K562 (cell line): ENCODE measurements around the gene NUDT14. TPM values are rescaled to one million over a fixed set of nuclear protein-coding genes. Genes with fewer than 3 reads are reported as not detected.

Source experiments
- ATAC-seq: fragments of 200-7000 bp; cut with Tn5 transposase; 3 replicates; pipeline ENCODE4 v1.9.1; 2020; ENCODE audit warnings: moderate library complexity
- BruUV-seq: library from RNA; stranded (reverse); fragments of 400-500 nt; replicated peaks from 2 replicates; lab custom pipeline; 2021; lab: Mats Ljungman, UMichigan
- CTCF ChIA-PET: fragments of 300-600 bp; formaldehyde crosslinking; extraction: SDS; loops from one replicate; lab custom pipeline; 2021; ENCODE audit warnings: low intra/inter-chr PET ratio; lab: Yijun Ruan, JAX
- POLR2A ChIA-PET: fragments of 300-600, 350-650 bp; sonication (Branson Sonifier 250); formaldehyde crosslinking; extraction: SDS; loops from one replicate; lab custom pipeline; 2021; ENCODE audit warnings: antibody characterized with exemption, inconsistent platforms; lab: Yijun Ruan, JAX
- DNase-seq, 4 experiments: peaks; one replicate each; pipeline versions ENCODE4 v3.0.0 to v3.0.0-alpha.2; 2011 to 2018; ENCODE audit warnings: low spot score in 3 of 4, mixed read lengths in 3 of 4; ENCODE audit errors: extremely low read depth in 1 of 4
- FAIRE-seq: peaks from 2 replicates; lab custom pipeline; 2011; peaks lifted over from hg19 to GRCh38; lab: Jason Lieb, UNC
- H2AFZ ChIP-seq: 2 replicates; pipeline ENCODE4 v1.6.0; 2011; ENCODE audit warnings: low read depth, low read length, control low read depth, inconsistent platforms
- H3K27ac ChIP-seq: fragments of 200-600 bp; 3 replicates; pipeline ENCODE4 v1.8.0; 2011; ENCODE audit warnings: low read depth, mild to moderate bottlenecking, control low read depth, inconsistent platforms, low read length, moderate library complexity, mixed read lengths; ENCODE audit errors: extremely low read depth
- H3K27me3 ChIP-seq, 2 experiments: fragments of 300-600 bp in 1 of 2; 2 replicates in 1 of 2; 3 replicates in 1 of 2; pipeline versions ENCODE4 v1.6.0 to v1.8.0; 2011; ENCODE audit warnings: inconsistent platforms in 2 of 2, low read length in 2 of 2, mild to moderate bottlenecking in 1 of 2, mixed read lengths in 1 of 2, moderate library complexity in 1 of 2; ENCODE audit not compliant: control insufficient read depth in 2 of 2, insufficient read depth in 2 of 2
- H3K36me3 ChIP-seq: fragments of 300-600 bp; 3 replicates; pipeline ENCODE4 v1.8.0; 2011; ENCODE audit warnings: mild to moderate bottlenecking, low read length, inconsistent platforms; ENCODE audit not compliant: control insufficient read depth, insufficient read depth
- H3K4me1 ChIP-seq, 2 experiments: fragments of 200-600 bp in 1 of 2; replicated peaks in 1 of 2; 2 replicates in 1 of 2; 3 replicates in 1 of 2; pipeline versions ENCODE4 v1.5.1 to v1.8.0; 2011; ENCODE audit warnings: inconsistent platforms in 2 of 2, low read length in 2 of 2, mild to moderate bottlenecking in 1 of 2, mixed read lengths in 1 of 2, moderate library complexity in 1 of 2; ENCODE audit not compliant: control insufficient read depth in 2 of 2, insufficient read depth in 2 of 2
- H3K4me2 ChIP-seq: 2 replicates; pipeline ENCODE4 v1.6.1; 2011; ENCODE audit warnings: low read length, control low read depth, inconsistent platforms, mixed read lengths; ENCODE audit not compliant: insufficient read depth
- H3K4me3 ChIP-seq: fragments of 200-600 bp; sonication (generic), shearing (Covaris generic); 2 replicates; pipeline ENCODE4 v1.5.1; 2016; ENCODE audit warnings: control low read depth, inconsistent platforms
- H3K79me2 ChIP-seq: fragments of 200-600 bp; 3 replicates; pipeline ENCODE4 v1.8.0; 2011; ENCODE audit warnings: low read length, inconsistent platforms; ENCODE audit not compliant: control insufficient read depth, insufficient read depth
- H3K9ac ChIP-seq, 2 experiments: 2 replicates each; pipeline versions ENCODE4 v1.6.0 to v1.6.1; 2011; ENCODE audit warnings: low read depth in 2 of 2, low read length in 2 of 2, control low read depth in 1 of 2, inconsistent platforms in 1 of 2, mild to moderate bottlenecking in 1 of 2, mixed read lengths in 1 of 2; ENCODE audit not compliant: insufficient read depth in 1 of 2
- H3K9me1 ChIP-seq: one replicate; pipeline ENCODE4 v1.6.0; 2011; ENCODE audit warnings: inconsistent platforms, mild to moderate bottlenecking, low read length, moderate library complexity; ENCODE audit not compliant: control insufficient read depth, insufficient read depth
- H3K9me3 ChIP-seq: replicated peaks from 2 replicates; pipeline ENCODE4 v1.5.1; 2011; ENCODE audit warnings: low read depth, low read length, inconsistent platforms; ENCODE audit not compliant: control insufficient read depth, insufficient read depth
- H4K20me1 ChIP-seq: replicated peaks from 2 replicates; pipeline ENCODE4 v1.6.1; 2011; ENCODE audit warnings: low read length, inconsistent platforms, mixed read lengths; ENCODE audit not compliant: control insufficient read depth, insufficient read depth
- CBX3 ChIP-seq, 2 experiments: IDR thresholded peaks; 1 replicate in 1 of 2; 2 replicates in 1 of 2; pipeline ENCODE4 v1.6.1; 2012; ENCODE audit warnings: inconsistent platforms in 2 of 2, low read length in 2 of 2, borderline replicate concordance in 1 of 2, control low read depth in 1 of 2
- NCOA4 ChIP-seq: fragments of 450-650 bp; IDR thresholded peaks from 2 replicates; pipeline ENCODE4 v1.6.1; 2018; ENCODE audit warnings: mild to moderate bottlenecking; ENCODE audit not compliant: partially characterized antibody
- WGBS: fragments of 100-300 bp; shearing (Covaris generic); methylation state at CpG from one replicate; pipeline ENCODE4 v1.1.6; 2016; ENCODE audit warnings: low coverage, mixed read lengths; ENCODE audit not compliant: insufficient coverage; ENCODE audit errors: missing lambda C conversion rate; 5-methylcytosine and 5-hydroxymethylcytosine counted together
- in situ Hi-C: fragments of 300-500 bp; cut with MboI; formaldehyde crosslinking; loops from 4 replicates; pipeline ENCODE4 v1.15.0; 2018; ENCODE audit warnings: inconsistent platforms, mixed read lengths
- intact Hi-C: fragments of 100-400 bp; cut with micrococcal nuclease; formaldehyde crosslinking; loops from 2 replicates; pipeline ENCODE4 v1.14.2; 2022
- polyA plus RNA-seq, 8 experiments: library from polyadenylated mRNA; depleted of rRNA in 4 of 8; stranded (reverse) in 5 of 8; unstranded in 3 of 8; fragments of >200 nt; fragmentation: Nextera tagmentation in 2 of 8; fragmentation: Illumina TruSeq in 1 of 8; extraction: Ambion mirVana in 2 of 8; extraction: Trizol in 1 of 8; gene quantifications; 2 replicates each; pipeline versions ENCODE4 v1.2.1 to v1.2.3, GENCODE V29; 2011 to 2014; ENCODE audit warnings: inconsistent platforms in 1 of 8, missing spikeins in 1 of 8
- total RNA-seq, 7 experiments: library from RNA; depleted of rRNA in 6 of 7; stranded (reverse); fragments of >200 nt in 6 of 7; fragmentation: Illumina TruSeq in 2 of 7; extraction: Trizol in 2 of 7; gene quantifications; 2 replicates each; pipeline versions ENCODE4 v1.2.1 to v1.2.3, GENCODE V29; 2011 to 2021; ENCODE audit warnings: low replicate concordance in 1 of 7
- TF ChIP-seq, protein P1 (sequence below): fragments of 250-450 bp; sonication (Bioruptor Pico); IDR thresholded peaks from 2 replicates; pipeline ENCODE4 v1.5.0; 2020; ENCODE audit warnings: mild to moderate bottlenecking

NUDT14 gene
- total and polyA plus RNA-seq, 9 of the 15 experiments (the other 6 are each of a cell fraction or from before 2014, with no cell fraction given): 0.14 to 16.3 (median 8.2) TPM

DNA sequence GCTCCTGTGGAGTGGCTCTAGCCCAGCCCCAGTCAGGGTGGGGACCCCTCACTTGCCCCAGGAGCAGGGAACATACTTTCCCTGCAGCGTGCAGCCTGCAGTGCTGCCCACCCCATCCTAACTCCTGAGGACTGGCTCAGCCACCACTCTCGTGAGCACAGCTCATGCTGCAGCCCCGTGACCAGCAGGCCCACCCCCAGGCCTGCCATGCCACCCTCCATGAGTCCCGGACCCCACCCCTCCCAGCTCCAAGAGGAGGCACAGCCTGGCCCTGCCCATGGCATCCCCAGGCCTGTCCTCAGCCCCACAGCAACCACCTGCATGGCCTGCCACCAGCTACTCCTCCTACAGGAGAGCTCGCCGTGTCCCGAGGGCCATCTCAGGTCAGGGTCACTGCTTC lies 8.6 kb downstream of the NUDT14 start:
- WGBS: 28% methylated on average over 6 of the region's 7 CpGs
- Histone ChIP-seq H3K27me3 (no peaks in the 10 kb centered on the region), H3K9ac (no peak overlapping the region), H4K20me1 (no peaks in the 10 kb centered on the region; the same call in 1 of the 2 replicates), H3K27ac (no peak overlapping the region), H3K79me2 (peaks cover 5% of the 10 kb centered on the region; the same call in 2 of the 3 replicates), H3K36me3 (no peaks in the 10 kb centered on the region), H2AFZ (no peak overlapping the region), H3K9me1 (no peaks in the 10 kb centered on the region), H3K9me3 (no peaks in the 10 kb centered on the region), H3K4me1 (peaks cover 2 to 71% of the 10 kb centered on the region in 2 experiments; a peak in 3 of 5 replicates), H3K4me3 (no peak overlapping the region), H3K4me2 (no peak overlapping the region)
- FAIRE-seq: no peak
- DNase-seq: no peak
- no TSS peak for BruUV-seq
- intact Hi-C loops (no loop called here), in situ Hi-C loops (no loop called here)
- no peak for ATAC-seq
- TF ChIP-seq, protein P1, sequence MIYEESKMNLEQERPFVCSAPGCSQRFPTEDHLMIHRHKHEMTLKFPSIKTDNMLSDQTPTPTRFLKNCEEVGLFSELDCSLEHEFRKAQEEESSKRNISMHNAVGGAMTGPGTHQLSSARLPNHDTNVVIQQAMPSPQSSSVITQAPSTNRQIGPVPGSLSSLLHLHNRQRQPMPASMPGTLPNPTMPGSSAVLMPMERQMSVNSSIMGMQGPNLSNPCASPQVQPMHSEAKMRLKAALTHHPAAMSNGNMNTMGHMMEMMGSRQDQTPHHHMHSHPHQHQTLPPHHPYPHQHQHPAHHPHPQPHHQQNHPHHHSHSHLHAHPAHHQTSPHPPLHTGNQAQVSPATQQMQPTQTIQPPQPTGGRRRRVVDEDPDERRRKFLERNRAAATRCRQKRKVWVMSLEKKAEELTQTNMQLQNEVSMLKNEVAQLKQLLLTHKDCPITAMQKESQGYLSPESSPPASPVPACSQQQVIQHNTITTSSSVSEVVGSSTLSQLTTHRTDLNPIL (CRISPR knock-in tag): no peak
- TF ChIP-seq CBX3 (IDR thresholded peaks at IDR 0.05; ENCODE audit: borderline replicate concordance in 1 of 2, low read length in 2 of 2) (no peak), NCOA4 (no peak)
- ChIA-PET CTCF (no interaction called here), POLR2A (interaction anchor here (0.7 kb wide), 1 partner anchor 1300 kb away, joined by 3 read pairs; no protein-coding TSS in a partner anchor)
